Tibial nerve (tissue), 4 donors: ENCODE data around the gene HECW1. TPM values are rescaled to one million over a fixed set of nuclear protein-coding genes. Genes with fewer than 3 reads are reported as not detected.

Source experiments
- DNase-seq, 2 donors: peaks; one replicate each; pipeline ENCODE4 v3.0.0-alpha.2; 2019; ENCODE audit warnings: low spot score in 2 of 2
- H3K27ac ChIP-seq, 4 donors: fragments of 200-600 bp; sonication (generic) in 3 of 4; one replicate each; pipeline ENCODE4 v1.5.1; 2017 to 2019; ENCODE audit warnings: mild to moderate bottlenecking in 1 of 4
- H3K27me3 ChIP-seq, 2 donors: fragments of 200-600 bp; sonication (generic) in 1 of 2; one replicate each; pipeline versions ENCODE4 v1.5.1 to v1.6.0; 2017 to 2019
- H3K36me3 ChIP-seq, 3 donors: fragments of 200-600 bp; sonication (generic); one replicate each; pipeline ENCODE4 v1.5.1; 2018 to 2019
- H3K4me1 ChIP-seq, 4 donors: fragments of 200-600 bp; sonication (generic) in 3 of 4; one replicate each; pipeline ENCODE4 v1.5.1; 2017 to 2019
- H3K4me3 ChIP-seq, 4 donors: fragments of 200-600 bp; sonication (generic) in 3 of 4; one replicate each; pipeline ENCODE4 v1.5.1; 2017 to 2019; ENCODE audit warnings: mild to moderate bottlenecking in 1 of 4, moderate library complexity in 1 of 4
- H3K9me3 ChIP-seq, 4 donors: fragments of 200-600 bp; sonication (generic) in 3 of 4; one replicate each; pipeline ENCODE4 v1.5.1; 2017 to 2019
- EP300 ChIP-seq, 2 donors: sonication (generic); formaldehyde crosslinking; IDR thresholded peaks; one replicate each; pipeline ENCODE4 v1.6.1; 2017; ENCODE audit warnings: antibody characterized with exemption in 2 of 2, mild to moderate bottlenecking in 1 of 2
- POLR2A ChIP-seq, 2 donors: fragments of 450-650 bp; IDR thresholded peaks; one replicate each; pipeline ENCODE4 v1.6.1; 2017; ENCODE audit warnings: antibody characterized with exemption in 2 of 2, mild to moderate bottlenecking in 2 of 2, moderate library complexity in 2 of 2
- WGBS, 2 donors: methylation state at CpG; one replicate each; pipeline ENCODE4 v1.1.5; 2018; 5-methylcytosine and 5-hydroxymethylcytosine counted together
- total RNA-seq, 4 donors: library from RNA; depleted of rRNA; stranded (reverse); fragments of >200 nt; gene quantifications; one replicate each; pipeline ENCODE4 v1.1.0, GENCODE V29; 2016
- TF ChIP-seq, protein P1 (sequence below), 5 experiments: fragments of 200-600 bp in 3 of 5; fragments of 450-650 bp in 2 of 5; sonication (generic) in 3 of 5; IDR thresholded peaks; one replicate each; pipeline ENCODE4 v1.5.1; 2016 to 2019; ENCODE audit warnings: antibody characterized with exemption in 5 of 5, mild to moderate bottlenecking in 3 of 5, moderate library complexity in 2 of 5

The HECW1 gene
- total RNA-seq, 4 donors from 2014 or later = 3.6 to 10.9 (median 6.5) TPM

- no peaks in the 10 kb centered on the region for H3K36me3 ChIP-seq
- DNase-seq = no peak
- no peak overlapping the region for H3K4me3 ChIP-seq
- no peak for TF ChIP-seq EP300 (IDR thresholded peaks at IDR 0.05)
- no peak for TF ChIP-seq POLR2A (IDR thresholded peaks at IDR 0.05)
- TF ChIP-seq, protein P1, sequence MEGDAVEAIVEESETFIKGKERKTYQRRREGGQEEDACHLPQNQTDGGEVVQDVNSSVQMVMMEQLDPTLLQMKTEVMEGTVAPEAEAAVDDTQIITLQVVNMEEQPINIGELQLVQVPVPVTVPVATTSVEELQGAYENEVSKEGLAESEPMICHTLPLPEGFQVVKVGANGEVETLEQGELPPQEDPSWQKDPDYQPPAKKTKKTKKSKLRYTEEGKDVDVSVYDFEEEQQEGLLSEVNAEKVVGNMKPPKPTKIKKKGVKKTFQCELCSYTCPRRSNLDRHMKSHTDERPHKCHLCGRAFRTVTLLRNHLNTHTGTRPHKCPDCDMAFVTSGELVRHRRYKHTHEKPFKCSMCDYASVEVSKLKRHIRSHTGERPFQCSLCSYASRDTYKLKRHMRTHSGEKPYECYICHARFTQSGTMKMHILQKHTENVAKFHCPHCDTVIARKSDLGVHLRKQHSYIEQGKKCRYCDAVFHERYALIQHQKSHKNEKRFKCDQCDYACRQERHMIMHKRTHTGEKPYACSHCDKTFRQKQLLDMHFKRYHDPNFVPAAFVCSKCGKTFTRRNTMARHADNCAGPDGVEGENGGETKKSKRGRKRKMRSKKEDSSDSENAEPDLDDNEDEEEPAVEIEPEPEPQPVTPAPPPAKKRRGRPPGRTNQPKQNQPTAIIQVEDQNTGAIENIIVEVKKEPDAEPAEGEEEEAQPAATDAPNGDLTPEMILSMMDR (IDR thresholded peaks at IDR 0.05) = no peak
- WGBS, 2 donors = 94 to 99% methylated on average over 5 of the region's 5 CpGs
- no peak overlapping the region for H3K27ac ChIP-seq
- no peaks in the 10 kb centered on the region for H3K4me1 ChIP-seq
- H3K27me3 ChIP-seq = no peaks in the 10 kb centered on the region
- no peaks in the 10 kb centered on the region for H3K9me3 ChIP-seq
Observed at GRCh38 chr7:43142703-43143102, 30.3 kb downstream of the HECW1 start.

GRCh38 chr7:43143918-43144589, 31.6 kb downstream of the HECW1 start:
- no peaks in the 10 kb centered on the region for H3K9me3 ChIP-seq
- H3K27me3 ChIP-seq = no peaks in the 10 kb centered on the region
- DNase-seq = no peak
- WGBS, 2 donors = 89 to 92% methylated on average over 5 of the region's 5 CpGs
- H3K4me3 ChIP-seq = no peak overlapping the region
- H3K27ac ChIP-seq = no peak overlapping the region
- TF ChIP-seq EP300 (IDR thresholded peaks at IDR 0.05) = no peak
- TF ChIP-seq POLR2A (IDR thresholded peaks at IDR 0.05) = no peak
- TF ChIP-seq, protein P1 (IDR thresholded peaks at IDR 0.05) = no peak
- no peaks in the 10 kb centered on the region for H3K36me3 ChIP-seq
- H3K4me1 ChIP-seq = no peaks in the 10 kb centered on the region

DNA sequence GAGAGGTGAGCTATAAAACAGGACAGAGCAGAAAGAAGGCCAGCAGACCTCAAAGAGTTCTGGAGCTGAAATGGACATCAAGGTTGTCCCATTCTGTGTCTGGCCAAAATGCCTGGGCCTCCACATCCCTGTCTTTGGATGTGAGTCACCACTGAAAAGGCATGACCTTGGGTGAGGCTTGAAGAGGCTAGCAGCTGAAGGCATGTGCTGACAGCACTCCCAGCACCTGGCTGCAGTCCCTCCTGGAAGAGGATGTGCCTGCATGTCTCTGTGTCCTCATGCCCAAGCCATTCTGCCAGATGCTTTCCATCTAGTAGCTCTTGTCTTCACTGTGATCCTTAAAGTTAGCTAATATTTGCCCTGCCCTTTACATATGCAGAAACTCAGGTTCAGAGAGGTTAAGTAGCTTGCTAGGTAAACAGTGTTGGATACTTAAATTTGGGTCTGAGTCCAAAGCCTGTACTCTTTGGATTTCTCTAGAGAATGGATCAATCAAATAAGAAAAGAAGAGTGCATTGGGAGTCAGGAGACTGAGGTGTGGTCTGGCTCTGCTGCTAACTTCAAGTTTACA, 35.8 kb downstream of the HECW1 start:
- Histone ChIP-seq H3K36me3 (no peaks in the 10 kb centered on the region), H3K27me3 (no peaks in the 10 kb centered on the region), H3K27ac (no peak overlapping the region), H3K4me3 (no peak overlapping the region), H3K9me3 (no peaks in the 10 kb centered on the region), H3K4me1 (no peaks in the 10 kb centered on the region)
- no peak for DNase-seq
- no peak for TF ChIP-seq EP300 (IDR thresholded peaks at IDR 0.05)
- TF ChIP-seq, protein P1 (IDR thresholded peaks at IDR 0.05) = no peak
- TF ChIP-seq POLR2A (IDR thresholded peaks at IDR 0.05) = no peak

- Histone ChIP-seq H3K4me1 (no peaks in the 10 kb centered on the region), H3K4me3 (no peak overlapping the region), H3K36me3 (no peaks in the 10 kb centered on the region), H3K27me3 (no peaks in the 10 kb centered on the region), H3K27ac (no peak overlapping the region), H3K9me3 (no peaks in the 10 kb centered on the region)
- 84 to 91% methylated on average over 1 of the region's 1 CpG for WGBS, 2 donors
- DNase-seq = no peak
- TF ChIP-seq, protein P1 (IDR thresholded peaks at IDR 0.05) = no peak
- TF ChIP-seq POLR2A (IDR thresholded peaks at IDR 0.05) (no peak), EP300 (IDR thresholded peaks at IDR 0.05) (no peak)
Observed at GRCh38 chr7:43151076-43151475, 38.6 kb downstream of the HECW1 start.

DNA sequence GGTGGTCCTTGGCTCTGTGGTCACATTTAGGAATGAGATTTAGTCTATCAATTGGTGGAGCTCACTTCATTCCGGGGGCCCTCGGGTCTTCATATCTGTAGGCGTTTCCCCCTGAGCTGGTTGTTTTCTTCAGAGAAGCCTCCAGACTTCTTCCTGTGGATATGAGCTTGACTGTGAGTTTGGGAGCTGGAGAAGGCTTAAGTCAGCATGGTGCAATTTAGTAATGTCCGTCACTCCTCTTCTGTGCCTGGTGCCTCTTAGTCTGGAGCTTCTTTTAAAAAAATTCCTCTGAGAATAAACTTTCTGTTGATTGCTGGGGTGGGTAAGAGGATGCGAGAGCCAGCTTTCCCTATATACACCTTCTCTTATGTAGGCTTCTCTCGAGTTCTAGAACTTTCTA, 40.2 kb downstream of the HECW1 start:
- no peak for TF ChIP-seq EP300 (IDR thresholded peaks at IDR 0.05)
- TF ChIP-seq, protein P1 (IDR thresholded peaks at IDR 0.05) = no peak
- TF ChIP-seq POLR2A (IDR thresholded peaks at IDR 0.05) = no peak
- WGBS, 2 donors = 62 to 74% methylated on average over 6 of the region's 6 CpGs
- Histone ChIP-seq H3K4me1 (no peaks in the 10 kb centered on the region), H3K4me3 (no peak overlapping the region), H3K27me3 (no peaks in the 10 kb centered on the region), H3K27ac (no peak overlapping the region), H3K9me3 (no peaks in the 10 kb centered on the region), H3K36me3 (no peaks in the 10 kb centered on the region)
- DNase-seq = no peak
